H1 (cell line): Measurements from ENCODE around the gene FAM221B.

Experiments
- ASH2L ChIP-seq: fragments of 200-600, 300-600 bp; sonication (generic); IDR thresholded peaks from one replicate; pipeline ENCODE4 v1.7.1; 2017; ENCODE audit warnings: low read length
- BCL11A ChIP-seq, 2 experiments: IDR thresholded peaks; one replicate each; pipeline ENCODE4 v1.6.1; 2011; ENCODE audit warnings: low read depth in 2 of 2, low read length in 2 of 2, mild to moderate bottlenecking in 2 of 2
- CTCF ChIP-seq, 3 experiments: IDR thresholded peaks; 1 replicate in 2 of 3; 2 replicates in 1 of 3; pipeline versions ENCODE4 v1.5.1 to v1.6.1; 2011; ENCODE audit warnings: low read length in 3 of 3, mild to moderate bottlenecking in 3 of 3, inconsistent platforms in 2 of 3, low read depth in 1 of 3, moderate library complexity in 1 of 3; ENCODE audit not compliant: insufficient read depth in 1 of 3; ENCODE audit errors: control extremely low read depth in 1 of 3
- EP300 ChIP-seq, 2 experiments: IDR thresholded peaks; 1 replicate in 1 of 2; 2 replicates in 1 of 2; pipeline ENCODE4 v1.6.1; 2011 to 2012; ENCODE audit warnings: low read depth in 2 of 2, low read length in 2 of 2, mild to moderate bottlenecking in 2 of 2, borderline replicate concordance in 1 of 2, inconsistent platforms in 1 of 2, moderate library complexity in 1 of 2
- EZH2 ChIP-seq: fragments of 200-600 bp; sonication (generic); IDR thresholded peaks from 2 replicates; pipeline ENCODE4 v1.7.1; 2012; ENCODE audit warnings: low read depth, mild to moderate bottlenecking, moderate library complexity, low read length, inconsistent platforms; ENCODE audit not compliant: severe bottlenecking
- POLR2A ChIP-seq, 2 experiments: IDR thresholded peaks; 1 replicate in 1 of 2; 2 replicates in 1 of 2; pipeline ENCODE4 v1.6.1; 2011; ENCODE audit warnings: low read depth in 2 of 2, low read length in 2 of 2, mild to moderate bottlenecking in 2 of 2; ENCODE audit errors: control extremely low read depth in 1 of 2
- RBBP5 ChIP-seq: IDR thresholded peaks from 2 replicates; pipeline ENCODE4 v1.7.1; 2012; ENCODE audit warnings: low read depth, mild to moderate bottlenecking, inconsistent platforms, low read length, moderate library complexity, borderline replicate concordance
- SP1 ChIP-seq: IDR thresholded peaks from 2 replicates; pipeline ENCODE4 v1.6.1; 2011; ENCODE audit warnings: low read depth, low read length
- SUZ12 ChIP-seq: fragments of 200-600 bp; sonication (generic); IDR thresholded peaks from 2 replicates; pipeline ENCODE4 v1.6.1; 2012; ENCODE audit warnings: mild to moderate bottlenecking, inconsistent platforms, low read length, moderate library complexity, mixed read lengths
- YY1 ChIP-seq: IDR thresholded peaks from 2 replicates; pipeline ENCODE4 v1.6.1; 2011; ENCODE audit warnings: low read depth, mild to moderate bottlenecking, low read length

GRCh38 chr9:35767458-35767857, 61.1 kb downstream of the FAM221B start:
- no peak for TF ChIP-seq CTCF (IDR thresholded peaks at IDR 0.05; ENCODE audit: control extremely low read depth in 1 of 3, insufficient read depth in 1 of 3, low read depth in 1 of 3, low read length in 3 of 3)
- TF ChIP-seq EP300 (IDR thresholded peaks at IDR 0.05; ENCODE audit: borderline replicate concordance in 1 of 2, low read depth in 2 of 2, low read length in 2 of 2), result no peak
- TF ChIP-seq YY1, result no peak
- TF ChIP-seq POLR2A (IDR thresholded peaks at IDR 0.05; ENCODE audit: control extremely low read depth in 1 of 2, low read depth in 2 of 2, low read length in 2 of 2), result no peak
- TF ChIP-seq SUZ12, result no peak
- no peak for TF ChIP-seq EZH2
- no peak for TF ChIP-seq BCL11A (IDR thresholded peaks at IDR 0.05; ENCODE audit: low read depth in 2 of 2, low read length in 2 of 2)
- no peak for TF ChIP-seq RBBP5
- TF ChIP-seq SP1, result no peak
- no peak for TF ChIP-seq ASH2L
